B cell (primary cell): ENCODE data around the gene ANK3. TPM values are rescaled to one million over a fixed set of nuclear protein-coding genes. Genes with fewer than 3 reads are reported as not detected.

Experiments used
- ATAC-seq: fragments of 200-7000 bp; cut with Tn5 transposase; one replicate; pipeline ENCODE4 v1.10.0; 2021; ENCODE audit warnings: low read depth, mild to moderate bottlenecking, moderate number of reproducible peaks, moderate library complexity
- CTCF ChIA-PET: fragments of 350-600 bp; sonication (Branson Sonifier 250); formaldehyde crosslinking; loops from one replicate; lab custom pipeline; 2021; ENCODE audit warnings: antibody characterized with exemption, inconsistent platforms; lab: Charles Lee
- POLR2A ChIA-PET: fragments of 350-600 bp; sonication (Branson Sonifier 250); formaldehyde crosslinking; loops from one replicate; lab custom pipeline; 2021; ENCODE audit warnings: antibody characterized with exemption; lab: Charles Lee
- DNase-seq: peaks from one replicate; pipeline ENCODE4 v3.0.0; 2013
- H2AFZ ChIP-seq: 2 replicates; pipeline ENCODE4 v1.6.1; 2012; ENCODE audit warnings: mild to moderate bottlenecking, low read depth, low read length; ENCODE audit not compliant: insufficient read depth, poor library complexity, severe bottlenecking
- H3K27ac ChIP-seq, 2 donors: 1 replicate in 1 of 2; 2 replicates in 1 of 2; pipeline ENCODE4 v1.5.1; 2012 to 2013; ENCODE audit warnings: low read length in 2 of 2, mild to moderate bottlenecking in 2 of 2, moderate library complexity in 1 of 2
- H3K27me3 ChIP-seq, 4 experiments: fragments of 200-600 bp in 1 of 4; sonication (generic) in 1 of 4; replicated peaks in 1 of 4; 1 replicate in 2 of 4; 2 replicates in 2 of 4; pipeline versions ENCODE4 v1.6.1 to v1.7.0; 2013 to 2016; ENCODE audit warnings: low read length in 3 of 4, mild to moderate bottlenecking in 2 of 4, mixed read lengths in 1 of 4, moderate library complexity in 1 of 4; ENCODE audit not compliant: insufficient read depth in 4 of 4, control insufficient read depth in 3 of 4; ENCODE audit errors: control extremely low read depth in 1 of 4
- H3K36me3 ChIP-seq, 2 experiments: replicated peaks in 1 of 2; 1 replicate in 1 of 2; 2 replicates in 1 of 2; pipeline versions ENCODE4 v1.6.1 to v1.7.1; 2013; ENCODE audit warnings: low read length in 1 of 2; ENCODE audit not compliant: insufficient read depth in 2 of 2, control insufficient read depth in 1 of 2; ENCODE audit errors: control extremely low read depth in 1 of 2, extremely low read depth in 1 of 2
- H3K4me1 ChIP-seq, 2 donors: fragments of 200-600 bp in 1 of 2; sonication (generic) in 1 of 2; 1 replicate in 1 of 2; 2 replicates in 1 of 2; pipeline versions ENCODE4 v1.5.1 to v1.6.1; 2013 to 2017; ENCODE audit warnings: low read length in 2 of 2; ENCODE audit not compliant: control insufficient read depth in 2 of 2, insufficient read depth in 2 of 2
- H3K4me2 ChIP-seq: replicated peaks from 2 replicates; pipeline ENCODE3; 2012; ENCODE audit warnings: mild to moderate bottlenecking, low read depth, low read length; ENCODE audit not compliant: poor library complexity, severe bottlenecking
- H3K4me3 ChIP-seq, 5 experiments: fragments of 200-600 bp in 1 of 5; sonication (generic) in 1 of 5; 1 replicate in 3 of 5; 2 replicates in 2 of 5; pipeline versions ENCODE4 v1.5.1 to v1.7.0; 2011 to 2016; ENCODE audit warnings: low read length in 4 of 5, mild to moderate bottlenecking in 4 of 5, low read depth in 2 of 5, control low read depth in 1 of 5, moderate library complexity in 1 of 5; ENCODE audit not compliant: insufficient read depth in 1 of 5; ENCODE audit errors: control extremely low read depth in 1 of 5, extremely low read depth in 1 of 5
- H3K79me2 ChIP-seq: fragments of 200-600 bp; sonication (generic); one replicate; pipeline ENCODE4 v1.6.0; 2016; ENCODE audit warnings: low read length; ENCODE audit not compliant: control insufficient read depth, insufficient read depth
- H3K9ac ChIP-seq: fragments of 200-600 bp; sonication (generic); 2 replicates; pipeline ENCODE4 v1.6.1; 2017; ENCODE audit warnings: mild to moderate bottlenecking, low read length, moderate library complexity
- H3K9me3 ChIP-seq, 3 donors: one replicate each; pipeline versions ENCODE4 v1.6.1 to v1.7.1; 2013; ENCODE audit warnings: low read length in 2 of 3; ENCODE audit not compliant: control insufficient read depth in 2 of 3, insufficient read depth in 1 of 3; ENCODE audit errors: control extremely low read depth in 1 of 3
- H4K20me1 ChIP-seq: 2 replicates; pipeline ENCODE4 v1.6.0; 2012; ENCODE audit warnings: mild to moderate bottlenecking, low read length; ENCODE audit not compliant: insufficient read depth, control insufficient read depth, poor library complexity, severe bottlenecking
- H3K27ac Mint-ChIP-seq: one replicate; pipeline ENCODE4 v1.8.0; 2021; ENCODE audit warnings: mixed read lengths
- H3K27me3 Mint-ChIP-seq: one replicate; pipeline ENCODE4 v1.8.0; 2021; ENCODE audit warnings: mixed read lengths
- H3K4me1 Mint-ChIP-seq: one replicate; pipeline ENCODE4 v1.8.0; 2021; ENCODE audit warnings: mixed read lengths
- H3K4me3 Mint-ChIP-seq: one replicate; pipeline ENCODE4 v1.8.0; 2021; ENCODE audit warnings: mixed read lengths
- H3K9me3 Mint-ChIP-seq: one replicate; pipeline ENCODE4 v1.8.0; 2022; ENCODE audit warnings: mixed read lengths; ENCODE audit not compliant: insufficient read depth
- CTCF ChIP-seq: fragments of 200-600 bp; IDR thresholded peaks from one replicate; pipeline ENCODE4 v1.8.0; 2022; ENCODE audit warnings: antibody characterized with exemption, mild to moderate bottlenecking
- EZH2 ChIP-seq: IDR thresholded peaks from 2 replicates; pipeline ENCODE4 v1.6.1; 2012; ENCODE audit warnings: borderline replicate concordance, low read depth, mild to moderate bottlenecking, moderate library complexity, low read length; ENCODE audit not compliant: insufficient read depth, poor library complexity, severe bottlenecking
- WGBS: methylation state at CpG from one replicate; pipeline ENCODE4 v1.1.5; 2013; ENCODE audit warnings: missing lambda C conversion rate; ENCODE audit not compliant: insufficient coverage; 5-methylcytosine and 5-hydroxymethylcytosine counted together
- intact Hi-C: fragments of 100-400 bp; cut with micrococcal nuclease; formaldehyde crosslinking; loops from one replicate; pipeline ENCODE4 v1.10.0; 2022
- polyA plus RNA-seq: library from polyadenylated mRNA; depleted of rRNA; stranded (reverse); fragments of >200 nt; gene quantifications from 2 replicates; pipeline ENCODE4 v1.2.3, GENCODE V29; 2012
- total RNA-seq, 2 donors: library from RNA; stranded (reverse); fragments of 120-200 nt in 1 of 2; gene quantifications; 1 replicate in 1 of 2; 2 replicates in 1 of 2; pipeline versions ENCODE4 v1.2.3 to v1.2.4, GENCODE V29; 2013 to 2022

ANK3 gene
- total and polyA plus RNA-seq, 2 donors (not counting 1 experiment from before 2014, with no cell fraction given): 4.9 to 21.6 TPM

- H3K4me2 ChIP-seq: no peak overlapping the region
- H4K20me1 ChIP-seq: no peaks in the 10 kb centered on the region
- H3K4me1 ChIP-seq: peaks cover 0 to 9% of the 10 kb centered on the region in 2 donors
- H3K27ac ChIP-seq: no peak overlapping the region
- no peak overlapping the region for H3K4me3 ChIP-seq
- no peaks in the 10 kb centered on the region for H3K36me3 ChIP-seq
- ChIA-PET CTCF (interaction anchor here (2.5 kb wide), 1 partner anchor 11 kb away, joined by 12 read pairs; no protein-coding TSS in a partner anchor), POLR2A (no interaction called here)
- H2AFZ ChIP-seq: no peak overlapping the region
- TF ChIP-seq CTCF (no peak), EZH2 (no peak)
- no peaks in the 10 kb centered on the region for H3K27me3 ChIP-seq
- H3K4me3 Mint-ChIP-seq: no peak overlapping the region
- no CpG with 5 or more reads among the region's 1 CpG for WGBS
- no peaks in the 10 kb centered on the region for H3K27me3 Mint-ChIP-seq
- no peaks in the 10 kb centered on the region for H3K9me3 Mint-ChIP-seq
- no peaks in the 10 kb centered on the region for H3K9me3 ChIP-seq
- H3K9ac ChIP-seq: no peak overlapping the region
- no peak for DNase-seq
- H3K27ac Mint-ChIP-seq: no peak overlapping the region
- peaks cover 6% of the 10 kb centered on the region for H3K4me1 Mint-ChIP-seq
- intact Hi-C loops: no loop called here
- no peak for ATAC-seq
- H3K79me2 ChIP-seq: no peaks in the 10 kb centered on the region
These were observed 34.2 kb upstream of the ANK3 start for GRCh38 chr10:60423920-60424319.

- intact Hi-C loops: no loop called here
- no peak for ATAC-seq
- no peak overlapping the region for H3K4me3 Mint-ChIP-seq
These were observed 33.1 kb upstream of the ANK3 start for GRCh38 chr10:60422809-60423208.

More at GRCh38 chr10:60422809-60423208, 33.1 kb upstream of the ANK3 start:
- Histone ChIP-seq H3K27me3 (no peaks in the 10 kb centered on the region), H3K79me2 (no peaks in the 10 kb centered on the region), H3K4me1 (peaks cover 0 to 9% of the 10 kb centered on the region in 2 donors), H3K4me2 (no peak overlapping the region), H3K36me3 (no peaks in the 10 kb centered on the region), H3K9ac (no peak overlapping the region), H3K27ac (no peak overlapping the region), H3K9me3 (no peaks in the 10 kb centered on the region), H2AFZ (no peak overlapping the region), H3K4me3 (no peak overlapping the region), H4K20me1 (no peaks in the 10 kb centered on the region)
- POLR2A ChIA-PET: no interaction called here
- no peak overlapping the region for H3K27ac Mint-ChIP-seq
- no CpG with 5 or more reads among the region's 5 CpGs for WGBS
- no peaks in the 10 kb centered on the region for H3K27me3 Mint-ChIP-seq
- TF ChIP-seq EZH2: no peak
- no peak for TF ChIP-seq CTCF
- no peak for DNase-seq
- peaks cover 6% of the 10 kb centered on the region for H3K4me1 Mint-ChIP-seq
- H3K9me3 Mint-ChIP-seq: no peaks in the 10 kb centered on the region
- CTCF ChIA-PET: interaction anchor here (0.5 to 2.5 kb wide), 5 partner anchors 12 to 223 kb away, joined by 3 to 12 read pairs (median 3); no protein-coding TSS in a partner anchor
